ENCODE results near the gene GRIA1.
"Not testable (repeated sequence)": the region's sequence is repeated elsewhere in the genome, so short reads cannot be mapped to it uniquely, and the experiment has no call there.

The GRIA1 gene

GRCh38 chr5:153719324-153719723 lies 228.9 kb downstream of the GRIA1 start:
- DNase-seq (ENCODE audit: low read depth) = no peak

- DNase-seq (ENCODE audit: low read depth) = not testable (repeated sequence)
Observed at GRCh38 chr5:153723022-153723610, 232.6 kb downstream of the GRIA1 start.

GRCh38 chr5:153742060-153742459 lies 251.6 kb downstream of the GRIA1 start:
- DNase-seq (ENCODE audit: low read depth) = no peak

GRCh38 chr5:153744751-153745150 lies 254.3 kb downstream of the GRIA1 start:
- no peak for DNase-seq (ENCODE audit: low read depth)

GRCh38 chr5:153745778-153746395 lies 255.4 kb downstream of the GRIA1 start:
- DNase-seq (ENCODE audit: low read depth) = no peak

GRCh38 chr5:153746440-153746839 lies 256.0 kb downstream of the GRIA1 start:
- no peak for DNase-seq (ENCODE audit: low read depth)

- DNase-seq (ENCODE audit: low read depth) = no peak
Observed at GRCh38 chr5:153748823-153749222, 258.4 kb downstream of the GRIA1 start.

- no peak for DNase-seq (ENCODE audit: low read depth)
Observed at GRCh38 chr5:153749960-153750359, 259.5 kb downstream of the GRIA1 start.

- DNase-seq (ENCODE audit: low read depth) = no peak
Observed at GRCh38 chr5:153751251-153751650, 260.8 kb downstream of the GRIA1 start.

- DNase-seq (ENCODE audit: low read depth) = no peak
Observed at GRCh38 chr5:153752890-153753289, 262.4 kb downstream of the GRIA1 start.

- DNase-seq (ENCODE audit: low read depth) = no peak
Observed at GRCh38 chr5:153753645-153754432, 263.4 kb downstream of the GRIA1 start.

- no peak for DNase-seq (ENCODE audit: low read depth)
Observed at GRCh38 chr5:153755913-153756500, 265.5 kb downstream of the GRIA1 start.

- DNase-seq (ENCODE audit: low read depth) = no peak
Observed at GRCh38 chr5:153756540-153756939, 266.1 kb downstream of the GRIA1 start.

GRCh38 chr5:153765987-153766386 lies 275.5 kb downstream of the GRIA1 start:
- DNase-seq (ENCODE audit: low read depth) = no peak

GRCh38 chr5:153767221-153768188 lies 277.0 kb downstream of the GRIA1 start:
- DNase-seq (ENCODE audit: low read depth) = no peak

GRCh38 chr5:153770066-153770465 lies 279.6 kb downstream of the GRIA1 start:
- DNase-seq (ENCODE audit: low read depth) = no peak

GRCh38 chr5:153774686-153775085 lies 284.2 kb downstream of the GRIA1 start:
- DNase-seq (ENCODE audit: low read depth) = no peak

- no peak for DNase-seq (ENCODE audit: low read depth)
Observed at GRCh38 chr5:153775923-153776322, 285.5 kb downstream of the GRIA1 start.

GRCh38 chr5:153777681-153778581 lies 287.5 kb downstream of the GRIA1 start:
- DNase-seq (ENCODE audit: low read depth) = no peak

- DNase-seq (ENCODE audit: low read depth) = no peak
Observed at GRCh38 chr5:153779836-153780235, 289.4 kb downstream of the GRIA1 start.
